GM19025 (cell line): Measurements from ENCODE around the gene SETD1B.
"Not testable (repeated sequence)": the region's sequence is repeated elsewhere in the genome, so short reads cannot be mapped to it uniquely, and the experiment has no call there.

ENCODE experiments used
- ATAC-seq: cut with Tn5 transposase; IDR thresholded peaks from one replicate; pipeline ENCODE4 v1.9.1; 2021; ENCODE audit warnings: mild to moderate bottlenecking, low read depth, moderate library complexity; ENCODE audit not compliant: unreplicated experiment

The SETD1B gene

GRCh38 chr12:121803861-121804416, at the start of gene SETD1B:
Gene SETD1B (plus strand): TSS chr12:121804009. CDS start chr12:121804738, 729 bp downstream.
- no peak for ATAC-seq

DNA sequence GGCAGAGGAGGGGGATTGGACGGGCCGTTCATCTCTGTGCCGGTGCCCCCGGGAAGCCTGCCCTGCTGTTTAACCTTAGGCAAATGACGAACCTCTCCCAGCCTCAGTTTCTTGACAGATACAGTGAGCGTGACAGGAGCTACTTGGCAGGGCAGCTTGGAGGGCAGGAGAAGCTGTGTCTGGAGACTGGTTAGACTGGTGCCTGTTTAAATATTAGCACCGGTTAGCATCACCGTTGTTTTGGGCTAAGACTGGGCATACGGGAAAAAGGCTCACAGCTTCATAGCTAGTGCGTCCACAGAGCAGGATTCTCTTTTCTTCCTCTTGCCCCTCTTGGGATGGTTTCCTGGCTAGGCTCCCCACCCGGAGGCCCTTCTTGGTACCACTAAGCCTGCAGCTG, 49.0 kb upstream of the SETD1B start:
- no peak for ATAC-seq

DNA sequence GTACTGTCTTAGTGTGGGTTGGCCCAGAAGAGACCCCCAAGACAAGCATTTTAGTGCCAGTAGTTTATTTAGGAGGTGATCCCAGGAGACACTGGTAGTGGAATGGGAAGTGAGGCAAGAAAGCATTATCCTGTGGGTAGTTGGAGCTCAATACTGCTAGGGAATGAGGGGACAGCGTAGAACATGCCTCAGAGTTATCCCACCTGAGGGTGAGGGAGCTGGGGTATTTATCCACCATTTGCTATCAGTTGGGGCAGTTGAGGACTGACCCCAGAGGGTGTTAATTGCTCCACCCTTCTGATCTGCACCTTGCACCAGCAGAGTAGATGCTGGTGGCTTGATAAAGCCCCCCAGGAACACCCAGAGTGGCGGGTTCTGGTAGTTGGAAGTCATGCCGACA, 48.2 kb upstream of the SETD1B start:
- no peak for ATAC-seq

GRCh38 chr12:121758536-121758935, 45.3 kb upstream of the SETD1B start:
- not testable (repeated sequence) for ATAC-seq

DNA sequence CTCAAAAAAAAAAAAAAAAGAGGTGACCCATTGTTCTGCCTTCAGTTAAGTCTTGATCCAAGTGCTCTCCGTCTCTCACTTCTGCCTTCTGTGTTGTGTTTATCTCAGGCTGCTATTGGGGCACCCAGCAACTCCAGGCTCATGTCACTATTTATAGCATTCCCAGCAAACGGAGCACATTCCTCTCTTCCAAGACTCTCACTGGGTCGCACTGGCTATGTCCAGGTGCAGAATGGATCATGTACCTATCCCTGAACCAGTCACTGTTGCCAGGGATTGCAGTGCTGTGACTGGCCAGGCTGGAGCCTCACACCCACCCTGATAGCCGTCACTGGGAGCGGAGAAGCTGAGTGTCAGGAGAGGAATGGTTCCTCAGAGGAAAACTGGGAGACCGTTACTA, 41.5 kb upstream of the SETD1B start:
- no peak for ATAC-seq

DNA sequence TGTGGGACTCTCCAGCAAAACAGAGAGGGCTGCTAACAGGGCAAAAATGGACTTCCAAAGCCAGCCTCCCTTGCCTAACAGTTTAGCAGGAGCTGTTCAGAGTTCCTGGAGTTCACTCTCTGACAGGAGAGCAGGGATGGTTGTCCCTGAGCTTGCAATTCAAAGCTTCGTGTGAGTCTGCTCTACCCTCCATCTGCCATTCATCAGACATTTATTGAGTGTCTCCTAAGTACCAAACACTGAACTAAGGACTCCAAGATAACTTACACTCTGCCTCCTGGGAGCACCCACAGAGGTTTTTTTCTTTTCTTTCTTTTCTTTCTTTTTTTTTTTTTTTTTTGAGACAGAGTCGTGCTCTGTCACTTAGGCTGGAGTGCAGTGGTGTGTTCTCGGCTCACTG, 39.0 kb upstream of the SETD1B start:
- ATAC-seq: no peak

GRCh38 chr12:121765573-121765972, 38.2 kb upstream of the SETD1B start:
- no peak for ATAC-seq

DNA sequence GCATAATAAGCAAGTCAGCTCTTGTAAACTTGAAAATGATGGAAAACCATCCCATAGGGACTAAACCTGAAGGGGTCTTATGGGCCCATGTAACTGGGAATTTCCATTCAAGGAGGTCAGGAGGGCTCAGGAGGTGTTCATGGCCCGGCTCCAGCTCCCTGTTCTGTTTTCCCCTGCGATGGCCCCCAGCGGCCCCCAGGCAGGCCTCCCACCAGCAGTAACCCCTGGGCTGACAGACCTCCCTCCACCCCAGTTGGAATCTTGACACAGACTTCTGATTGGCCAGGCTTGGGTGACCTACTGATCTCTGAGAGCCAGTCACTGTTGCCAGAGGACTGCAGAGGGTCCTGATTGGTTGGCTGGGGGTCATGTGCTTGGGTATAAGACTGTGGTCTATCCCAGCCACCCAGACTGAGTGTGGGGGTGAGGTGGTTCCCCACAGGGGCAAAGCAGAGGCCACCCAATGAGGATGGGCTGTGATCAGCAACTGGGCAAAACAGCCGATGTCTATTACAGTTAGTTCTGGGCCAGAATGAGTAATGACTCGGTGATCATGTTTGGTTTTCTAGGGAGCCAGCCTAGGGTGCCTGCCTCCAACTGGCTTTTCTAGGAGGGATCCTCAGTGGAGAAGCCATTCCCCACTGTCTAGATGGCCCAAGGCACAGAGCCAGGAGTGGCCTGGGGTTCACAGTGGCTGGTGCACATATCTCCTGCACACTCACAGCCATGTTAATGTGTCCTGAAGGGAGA, 37.3 kb upstream of the SETD1B start:
- no peak for ATAC-seq

DNA sequence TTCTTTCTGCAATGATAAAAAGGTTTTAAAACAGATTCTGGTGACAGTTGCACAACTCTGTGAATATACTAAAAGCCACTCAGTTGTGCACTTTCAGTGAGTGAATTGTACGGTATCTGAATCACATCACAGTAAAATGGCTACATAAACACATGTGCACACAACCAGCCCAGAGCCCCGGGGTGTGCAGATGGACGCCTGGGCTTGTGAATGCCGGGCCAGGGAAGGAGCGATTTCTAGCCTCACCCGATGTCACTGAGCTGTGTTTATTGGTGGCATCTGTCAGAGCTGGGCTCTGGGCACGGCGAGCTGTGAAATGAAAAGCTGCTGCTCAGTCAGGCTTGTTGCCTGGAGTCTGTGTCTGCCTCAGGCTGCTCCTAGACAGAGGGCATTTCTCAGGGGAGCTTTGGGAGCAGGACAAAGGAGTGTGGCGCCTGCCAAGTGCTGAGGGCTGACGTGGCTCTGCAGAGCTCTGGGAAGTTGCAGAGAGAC, 36.2 kb upstream of the SETD1B start:
- ATAC-seq: no peak

GRCh38 chr12:121769297-121769830, 34.4 kb upstream of the SETD1B start:
- ATAC-seq: no peak

- no peak for ATAC-seq
These were observed 33.9 kb upstream of the SETD1B start for GRCh38 chr12:121769831-121770301.

DNA sequence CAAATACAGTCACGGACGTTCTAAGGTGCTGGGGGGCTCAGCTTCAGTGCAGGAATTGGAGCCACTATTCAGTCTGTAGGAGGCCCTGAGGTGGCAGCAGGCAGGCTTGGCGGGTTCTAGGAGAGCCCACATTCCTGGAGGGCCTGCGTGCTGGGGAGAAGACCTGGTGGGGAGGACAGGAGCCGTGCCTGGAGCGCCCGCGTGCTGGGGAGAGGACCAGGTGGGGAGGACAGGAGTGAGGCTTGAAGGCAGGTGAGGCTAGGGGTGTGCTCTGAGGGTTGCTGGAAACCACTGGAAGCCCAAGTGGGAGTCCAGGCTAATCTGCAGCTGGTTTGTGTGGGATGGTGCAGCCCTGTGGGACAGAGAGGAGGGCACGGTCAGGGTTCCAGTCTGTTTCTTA, 33.4 kb upstream of the SETD1B start:
- ATAC-seq: no peak

- no peak for ATAC-seq
These were observed 32.8 kb upstream of the SETD1B start for GRCh38 chr12:121770813-121771625.

GRCh38 chr12:121773011-121773777, 30.6 kb upstream of the SETD1B start:
- ATAC-seq: peak; percentile 78

DNA sequence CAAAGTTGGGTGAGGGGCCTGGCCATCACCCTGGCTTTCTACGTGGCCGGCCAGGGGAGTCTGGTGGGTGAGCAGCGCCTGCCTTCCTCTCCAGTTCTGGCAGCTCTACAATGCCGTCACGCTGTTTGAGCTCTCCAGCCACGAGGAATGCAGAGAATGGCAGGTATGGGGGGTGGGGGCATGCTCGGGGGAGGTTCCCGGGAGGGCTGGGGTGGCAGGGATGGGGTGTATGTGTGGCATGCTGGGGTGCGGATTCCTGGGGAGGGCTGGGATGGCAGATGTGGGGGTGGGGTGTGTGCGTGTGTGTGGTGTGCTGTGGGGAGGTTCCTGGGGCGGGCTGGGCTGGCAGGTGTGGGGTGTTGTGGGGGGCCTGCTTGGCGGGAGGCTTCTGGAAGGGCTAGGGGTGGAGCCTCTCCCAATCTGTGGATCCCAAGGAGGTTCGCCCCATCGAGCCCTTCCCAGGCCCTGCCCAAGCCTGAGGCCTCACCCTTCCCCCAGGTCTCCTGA, 28.8 kb upstream of the SETD1B start:
- no peak for ATAC-seq

- ATAC-seq: no peak
These were observed 28.3 kb upstream of the SETD1B start for GRCh38 chr12:121775501-121775900.

- no peak for ATAC-seq
These were observed 27.4 kb upstream of the SETD1B start for GRCh38 chr12:121776190-121777098.

- ATAC-seq: no peak
These were observed 25.0 kb upstream of the SETD1B start for GRCh38 chr12:121778567-121779421.
